ENCODE measurements around the gene PRR5. TPM values are rescaled to one million over a fixed set of nuclear protein-coding genes. Genes with fewer than 3 reads are reported as not detected.

Gene PRR5
- total and polyA plus RNA-seq, 2 experiments from 2014 or later = 15.3 to 31.4 TPM

DNA sequence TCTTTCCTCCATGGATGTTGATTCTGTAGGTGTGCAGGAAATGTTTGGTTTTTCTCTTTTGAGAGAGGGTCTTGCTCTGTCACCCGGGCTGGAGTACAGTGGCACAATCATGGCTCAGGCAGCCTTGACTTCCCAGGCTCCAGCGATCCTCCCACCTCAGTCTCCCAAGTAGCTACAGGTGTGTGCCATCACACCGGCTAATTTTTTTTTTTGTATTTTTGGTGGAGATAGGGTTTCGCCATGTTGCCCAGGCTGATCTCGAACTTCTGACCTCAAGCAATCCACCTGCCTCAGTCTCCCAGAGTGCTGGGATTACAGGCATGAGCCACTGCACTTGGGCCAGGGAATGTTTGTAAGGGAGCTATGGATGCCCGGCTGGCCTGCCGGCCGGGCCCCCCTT, 4.5 kb downstream of the PRR5 start:
- Histone ChIP-seq H3K27ac (ENCODE audit: low read depth) (no peak overlapping the region), H3K4me3 (no peak overlapping the region), H4K20me1 (replicated peaks; ENCODE audit: insufficient read depth) (peaks cover 14% of the 10 kb centered on the region; the same call in 1 of the 2 replicates), H3K36me3 (ENCODE audit: insufficient read depth) (no peaks in the 10 kb centered on the region), H2AFZ (no peak overlapping the region), H3K4me1 (ENCODE audit: insufficient read depth) (peaks cover 12% of the 10 kb centered on the region), H3K9me2 (ENCODE audit: insufficient read depth) (no peaks in the 10 kb centered on the region), H3F3A (replicated peaks; ENCODE audit: low read depth) (peaks cover 6% of the 10 kb centered on the region; the same call in 1 of the 2 replicates), H3K79me2 (replicated peaks; ENCODE audit: insufficient read depth) (peaks cover 13% of the 10 kb centered on the region), H3K27me3 (ENCODE audit: insufficient read depth) (peaks cover 18% of the 10 kb centered on the region), H3K4me2 (no peak overlapping the region)
- no peak overlapping the region for H3K27ac Mint-ChIP-seq
- peaks cover 4% of the 10 kb centered on the region; the same call in 1 of the 3 replicates for H3K36me3 Mint-ChIP-seq (ENCODE audit: low read depth)
- DNase-seq (ENCODE audit: low spot score) (no peak), ATAC-seq (no peak)
- no peak for TF ChIP-seq CREB1 (CRISPR knock-in tag; IDR thresholded peaks at IDR 0.05; ENCODE audit: low read depth)
- no peak for TF ChIP-seq POLR2AphosphoS5 (IDR thresholded peaks at IDR 0.05; ENCODE audit: low read depth)
- no peak for TF ChIP-seq STAT1 (IDR thresholded peaks at IDR 0.05; ENCODE audit: unreplicated experiment)
- TF ChIP-seq JUNB (IDR thresholded peaks at IDR 0.05; ENCODE audit: unreplicated experiment) = no peak
- TF ChIP-seq, protein P1, sequence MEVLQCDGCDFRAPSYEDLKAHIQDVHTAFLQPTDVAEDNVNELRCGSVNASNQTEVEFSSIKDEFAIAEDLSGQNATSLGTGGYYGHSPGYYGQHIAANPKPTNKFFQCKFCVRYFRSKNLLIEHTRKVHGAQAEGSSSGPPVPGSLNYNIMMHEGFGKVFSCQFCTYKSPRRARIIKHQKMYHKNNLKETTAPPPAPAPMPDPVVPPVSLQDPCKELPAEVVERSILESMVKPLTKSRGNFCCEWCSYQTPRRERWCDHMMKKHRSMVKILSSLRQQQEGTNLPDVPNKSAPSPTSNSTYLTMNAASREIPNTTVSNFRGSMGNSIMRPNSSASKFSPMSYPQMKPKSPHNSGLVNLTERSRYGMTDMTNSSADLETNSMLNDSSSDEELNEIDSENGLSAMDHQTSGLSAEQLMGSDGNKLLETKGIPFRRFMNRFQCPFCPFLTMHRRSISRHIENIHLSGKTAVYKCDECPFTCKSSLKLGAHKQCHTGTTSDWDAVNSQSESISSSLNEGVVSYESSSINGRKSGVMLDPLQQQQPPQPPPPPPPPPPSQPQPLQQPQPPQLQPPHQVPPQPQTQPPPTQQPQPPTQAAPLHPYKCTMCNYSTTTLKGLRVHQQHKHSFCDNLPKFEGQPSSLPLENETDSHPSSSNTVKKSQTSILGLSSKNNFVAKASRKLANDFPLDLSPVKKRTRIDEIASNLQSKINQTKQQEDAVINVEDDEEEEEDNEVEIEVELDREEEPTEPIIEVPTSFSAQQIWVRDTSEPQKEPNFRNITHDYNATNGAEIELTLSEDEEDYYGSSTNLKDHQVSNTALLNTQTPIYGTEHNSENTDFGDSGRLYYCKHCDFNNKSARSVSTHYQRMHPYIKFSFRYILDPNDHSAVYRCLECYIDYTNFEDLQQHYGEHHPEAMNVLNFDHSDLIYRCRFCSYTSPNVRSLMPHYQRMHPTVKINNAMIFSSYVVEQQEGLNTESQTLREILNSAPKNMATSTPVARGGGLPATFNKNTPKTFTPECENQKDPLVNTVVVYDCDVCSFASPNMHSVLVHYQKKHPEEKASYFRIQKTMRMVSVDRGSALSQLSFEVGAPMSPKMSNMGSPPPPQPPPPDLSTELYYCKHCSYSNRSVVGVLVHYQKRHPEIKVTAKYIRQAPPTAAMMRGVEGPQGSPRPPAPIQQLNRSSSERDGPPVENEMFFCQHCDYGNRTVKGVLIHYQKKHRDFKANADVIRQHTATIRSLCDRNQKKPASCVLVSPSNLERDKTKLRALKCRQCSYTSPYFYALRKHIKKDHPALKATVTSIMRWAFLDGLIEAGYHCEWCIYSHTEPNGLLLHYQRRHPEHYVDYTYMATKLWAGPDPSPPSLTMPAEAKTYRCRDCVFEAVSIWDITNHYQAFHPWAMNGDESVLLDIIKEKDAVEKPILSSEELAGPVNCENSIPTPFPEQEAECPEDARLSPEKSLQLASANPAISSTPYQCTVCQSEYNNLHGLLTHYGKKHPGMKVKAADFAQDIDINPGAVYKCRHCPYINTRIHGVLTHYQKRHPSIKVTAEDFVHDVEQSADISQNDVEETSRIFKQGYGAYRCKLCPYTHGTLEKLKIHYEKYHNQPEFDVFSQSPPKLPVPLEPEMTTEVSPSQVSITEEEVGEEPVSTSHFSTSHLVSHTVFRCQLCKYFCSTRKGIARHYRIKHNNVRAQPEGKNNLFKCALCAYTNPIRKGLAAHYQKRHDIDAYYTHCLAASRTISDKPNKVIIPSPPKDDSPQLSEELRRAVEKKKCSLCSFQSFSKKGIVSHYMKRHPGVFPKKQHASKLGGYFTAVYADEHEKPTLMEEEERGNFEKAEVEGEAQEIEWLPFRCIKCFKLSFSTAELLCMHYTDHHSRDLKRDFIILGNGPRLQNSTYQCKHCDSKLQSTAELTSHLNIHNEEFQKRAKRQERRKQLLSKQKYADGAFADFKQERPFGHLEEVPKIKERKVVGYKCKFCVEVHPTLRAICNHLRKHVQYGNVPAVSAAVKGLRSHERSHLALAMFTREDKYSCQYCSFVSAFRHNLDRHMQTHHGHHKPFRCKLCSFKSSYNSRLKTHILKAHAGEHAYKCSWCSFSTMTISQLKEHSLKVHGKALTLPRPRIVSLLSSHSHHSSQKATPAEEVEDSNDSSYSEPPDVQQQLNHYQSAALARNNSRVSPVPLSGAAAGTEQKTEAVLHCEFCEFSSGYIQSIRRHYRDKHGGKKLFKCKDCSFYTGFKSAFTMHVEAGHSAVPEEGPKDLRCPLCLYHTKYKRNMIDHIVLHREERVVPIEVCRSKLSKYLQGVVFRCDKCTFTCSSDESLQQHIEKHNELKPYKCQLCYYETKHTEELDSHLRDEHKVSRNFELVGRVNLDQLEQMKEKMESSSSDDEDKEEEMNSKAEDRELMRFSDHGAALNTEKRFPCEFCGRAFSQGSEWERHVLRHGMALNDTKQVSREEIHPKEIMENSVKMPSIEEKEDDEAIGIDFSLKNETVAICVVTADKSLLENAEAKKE (CRISPR knock-in tag; IDR thresholded peaks at IDR 0.05) = no peak
- peaks cover 18% of the 10 kb centered on the region for H3K27me3 Mint-ChIP-seq (ENCODE audit: insufficient read depth, low read depth, poor library complexity)
- H3K9me3 Mint-ChIP-seq = no peaks in the 10 kb centered on the region
- no peak overlapping the region for H3K4me3 Mint-ChIP-seq
- H3K4me1 Mint-ChIP-seq = peaks cover 22% of the 10 kb centered on the region

DNA sequence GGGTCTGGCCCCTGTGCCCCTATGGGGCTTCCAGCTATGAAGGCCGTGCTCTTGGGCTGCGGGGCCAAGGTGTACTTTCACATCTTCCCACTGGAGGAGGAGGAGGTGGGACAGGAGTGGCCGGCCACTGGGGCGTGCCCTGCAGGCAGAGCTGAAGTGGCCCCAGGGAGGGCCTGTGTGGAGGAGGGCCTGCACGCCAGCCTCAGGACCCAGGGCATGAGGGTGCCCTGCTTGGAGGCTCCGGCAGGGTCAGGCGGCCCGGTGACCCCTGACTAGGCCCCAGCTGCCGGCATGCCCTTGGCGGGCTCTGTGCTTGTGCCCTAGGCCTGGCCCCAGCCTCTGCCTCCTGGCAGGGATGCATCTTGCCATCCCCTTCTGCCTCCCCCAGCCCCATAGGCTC, 5.2 kb downstream of the PRR5 start:
- Histone ChIP-seq H3K9me2 (ENCODE audit: insufficient read depth) (no peaks in the 10 kb centered on the region), H3K79me2 (replicated peaks; ENCODE audit: insufficient read depth) (peaks cover 13% of the 10 kb centered on the region), H3F3A (replicated peaks; ENCODE audit: low read depth) (peaks cover 6% of the 10 kb centered on the region; the same call in 1 of the 2 replicates), H4K20me1 (replicated peaks; ENCODE audit: insufficient read depth) (peaks cover 14% of the 10 kb centered on the region; the same call in 1 of the 2 replicates), H3K4me3 (no peak overlapping the region), H3K27me3 (ENCODE audit: insufficient read depth) (peaks cover 15% of the 10 kb centered on the region), H2AFZ (no peak overlapping the region), H3K4me1 (ENCODE audit: insufficient read depth) (peaks cover 10% of the 10 kb centered on the region), H3K4me2 (no peak overlapping the region), H3K27ac (ENCODE audit: low read depth) (no peak overlapping the region), H3K36me3 (ENCODE audit: insufficient read depth) (no peaks in the 10 kb centered on the region)
- no peak for ATAC-seq
- TF ChIP-seq, protein P2, sequence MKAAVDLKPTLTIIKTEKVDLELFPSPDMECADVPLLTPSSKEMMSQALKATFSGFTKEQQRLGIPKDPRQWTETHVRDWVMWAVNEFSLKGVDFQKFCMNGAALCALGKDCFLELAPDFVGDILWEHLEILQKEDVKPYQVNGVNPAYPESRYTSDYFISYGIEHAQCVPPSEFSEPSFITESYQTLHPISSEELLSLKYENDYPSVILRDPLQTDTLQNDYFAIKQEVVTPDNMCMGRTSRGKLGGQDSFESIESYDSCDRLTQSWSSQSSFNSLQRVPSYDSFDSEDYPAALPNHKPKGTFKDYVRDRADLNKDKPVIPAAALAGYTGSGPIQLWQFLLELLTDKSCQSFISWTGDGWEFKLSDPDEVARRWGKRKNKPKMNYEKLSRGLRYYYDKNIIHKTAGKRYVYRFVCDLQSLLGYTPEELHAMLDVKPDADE (IDR thresholded peaks at IDR 0.05) = no peak
- no peak for TF ChIP-seq EZH2phosphoT487 (IDR thresholded peaks at IDR 0.05; ENCODE audit: unreplicated experiment)
- TF ChIP-seq, protein P3, sequence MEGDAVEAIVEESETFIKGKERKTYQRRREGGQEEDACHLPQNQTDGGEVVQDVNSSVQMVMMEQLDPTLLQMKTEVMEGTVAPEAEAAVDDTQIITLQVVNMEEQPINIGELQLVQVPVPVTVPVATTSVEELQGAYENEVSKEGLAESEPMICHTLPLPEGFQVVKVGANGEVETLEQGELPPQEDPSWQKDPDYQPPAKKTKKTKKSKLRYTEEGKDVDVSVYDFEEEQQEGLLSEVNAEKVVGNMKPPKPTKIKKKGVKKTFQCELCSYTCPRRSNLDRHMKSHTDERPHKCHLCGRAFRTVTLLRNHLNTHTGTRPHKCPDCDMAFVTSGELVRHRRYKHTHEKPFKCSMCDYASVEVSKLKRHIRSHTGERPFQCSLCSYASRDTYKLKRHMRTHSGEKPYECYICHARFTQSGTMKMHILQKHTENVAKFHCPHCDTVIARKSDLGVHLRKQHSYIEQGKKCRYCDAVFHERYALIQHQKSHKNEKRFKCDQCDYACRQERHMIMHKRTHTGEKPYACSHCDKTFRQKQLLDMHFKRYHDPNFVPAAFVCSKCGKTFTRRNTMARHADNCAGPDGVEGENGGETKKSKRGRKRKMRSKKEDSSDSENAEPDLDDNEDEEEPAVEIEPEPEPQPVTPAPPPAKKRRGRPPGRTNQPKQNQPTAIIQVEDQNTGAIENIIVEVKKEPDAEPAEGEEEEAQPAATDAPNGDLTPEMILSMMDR (conservative IDR thresholded peaks at IDR 0.05; ENCODE audit: low read depth in 2 of 2) = no peak
- Mint-ChIP-seq H3K4me3 (no peak overlapping the region), H3K27ac (no peak overlapping the region), H3K9me3 (no peaks in the 10 kb centered on the region), H3K27me3 (ENCODE audit: insufficient read depth, low read depth, poor library complexity) (peaks cover 14% of the 10 kb centered on the region), H3K4me1 (peaks cover 22% of the 10 kb centered on the region), H3K36me3 (ENCODE audit: low read depth) (peaks cover 4% of the 10 kb centered on the region; the same call in 1 of the 3 replicates)
- DNase-seq (ENCODE audit: low spot score) = no peak

Data from GM23338 (cell line).